PFSK-1 (cell line): ENCODE data around the gene TCEA2.

Experiments used
- POLR2AphosphoS5 ChIP-seq: IDR thresholded peaks from 2 replicates; pipeline ENCODE4 v1.6.1; 2012; ENCODE audit warnings: low read depth, mild to moderate bottlenecking, control low read depth, low read length, moderate library complexity
- TAF1 ChIP-seq: IDR thresholded peaks from 2 replicates; pipeline ENCODE4 v1.6.1; 2012; ENCODE audit warnings: low read length, control low read depth, borderline replicate concordance; ENCODE audit not compliant: insufficient read depth

- no peak for TF ChIP-seq POLR2AphosphoS5
- no peak for TF ChIP-seq TAF1
Observed at GRCh38 chr20:64119301-64119680, 56.3 kb downstream of the TCEA2 start.
